Measurements from ENCODE around the gene ADTRP. TPM values are rescaled to one million over a fixed set of nuclear protein-coding genes. Genes with fewer than 3 reads are reported as not detected.

Gene ADTRP
- total RNA-seq, 4 donors from 2014 or later = 0.66 to 0.92 TPM; not detected in 2

DNA sequence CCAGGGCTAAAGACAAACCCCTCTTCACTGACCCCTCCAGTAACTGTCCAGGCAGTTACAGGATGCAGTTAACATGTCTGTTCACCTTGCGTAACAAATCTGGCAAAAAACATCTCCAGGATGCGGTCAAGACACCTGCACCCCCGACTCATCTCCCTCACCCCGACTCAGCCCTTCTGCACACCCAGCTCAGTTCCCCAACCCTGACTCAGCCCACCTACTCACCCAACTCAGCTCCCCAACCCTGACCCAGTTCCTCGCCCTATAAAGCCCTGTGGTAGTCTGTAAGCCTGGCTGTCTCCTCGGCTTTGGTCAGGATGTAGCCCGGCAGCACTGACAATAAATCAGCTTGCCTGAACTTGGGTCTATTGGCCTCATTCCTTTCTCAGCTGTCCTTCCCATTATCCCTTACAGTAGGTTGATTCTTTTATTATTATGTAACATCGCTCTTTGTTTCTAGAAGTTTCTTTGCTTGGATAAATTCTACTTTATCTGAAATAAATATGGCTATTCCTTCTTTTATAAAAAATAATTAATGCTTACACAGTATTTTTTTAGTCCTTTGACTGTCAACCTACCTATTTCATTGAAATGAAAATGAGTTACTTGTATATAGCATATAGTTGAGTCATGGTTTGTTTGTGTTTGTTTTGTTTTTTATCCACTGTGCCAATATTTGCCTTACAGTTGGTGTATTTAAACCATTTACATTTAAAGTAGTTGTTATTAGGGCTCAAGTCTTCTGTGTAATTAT, 12.9 kb upstream of the ADTRP start:
- H3K27me3 ChIP-seq = no peaks in the 10 kb centered on the region
- intact Hi-C loops (cut with DNase I) = no loop called here
- H3K27ac ChIP-seq (replicated peaks in 1 of 4) = no peak overlapping the region
- DNase-seq (ENCODE audit: extremely low spot score) = no peak
- H3K4me3 ChIP-seq = no peak overlapping the region
- H3K36me3 ChIP-seq = no peaks in the 10 kb centered on the region
- no peaks in the 10 kb centered on the region for H3K4me1 ChIP-seq
- H3K9me3 ChIP-seq = peaks cover 0 to 5% (median 0%) of the 10 kb centered on the region in 4 donors
- WGBS = 89% methylated on average over 8 of the region's 8 CpGs
- TF ChIP-seq, protein P1, sequence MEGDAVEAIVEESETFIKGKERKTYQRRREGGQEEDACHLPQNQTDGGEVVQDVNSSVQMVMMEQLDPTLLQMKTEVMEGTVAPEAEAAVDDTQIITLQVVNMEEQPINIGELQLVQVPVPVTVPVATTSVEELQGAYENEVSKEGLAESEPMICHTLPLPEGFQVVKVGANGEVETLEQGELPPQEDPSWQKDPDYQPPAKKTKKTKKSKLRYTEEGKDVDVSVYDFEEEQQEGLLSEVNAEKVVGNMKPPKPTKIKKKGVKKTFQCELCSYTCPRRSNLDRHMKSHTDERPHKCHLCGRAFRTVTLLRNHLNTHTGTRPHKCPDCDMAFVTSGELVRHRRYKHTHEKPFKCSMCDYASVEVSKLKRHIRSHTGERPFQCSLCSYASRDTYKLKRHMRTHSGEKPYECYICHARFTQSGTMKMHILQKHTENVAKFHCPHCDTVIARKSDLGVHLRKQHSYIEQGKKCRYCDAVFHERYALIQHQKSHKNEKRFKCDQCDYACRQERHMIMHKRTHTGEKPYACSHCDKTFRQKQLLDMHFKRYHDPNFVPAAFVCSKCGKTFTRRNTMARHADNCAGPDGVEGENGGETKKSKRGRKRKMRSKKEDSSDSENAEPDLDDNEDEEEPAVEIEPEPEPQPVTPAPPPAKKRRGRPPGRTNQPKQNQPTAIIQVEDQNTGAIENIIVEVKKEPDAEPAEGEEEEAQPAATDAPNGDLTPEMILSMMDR (IDR thresholded peaks at IDR 0.05) = no peak
- TF ChIP-seq POLR2A (IDR thresholded peaks at IDR 0.05; ENCODE audit: low read depth) = no peak
- no peak for TF ChIP-seq POLR2AphosphoS5 (IDR thresholded peaks at IDR 0.05)
- TF ChIP-seq EP300 (IDR thresholded peaks at IDR 0.05) = no peak

GRCh38 chr6:11789744-11790143, 11.1 kb upstream of the ADTRP start:
- Histone ChIP-seq H3K9me3 (peaks cover 0 to 5% (median 0%) of the 10 kb centered on the region in 4 donors), H3K4me3 (no peak overlapping the region), H3K27me3 (no peaks in the 10 kb centered on the region), H3K4me1 (no peaks in the 10 kb centered on the region), H3K36me3 (no peaks in the 10 kb centered on the region), H3K27ac (replicated peaks in 1 of 4) (no peak overlapping the region)
- no peak for DNase-seq (ENCODE audit: extremely low spot score)
- 96% methylated on average over 5 of the region's 5 CpGs for WGBS
- TF ChIP-seq POLR2AphosphoS5 (IDR thresholded peaks at IDR 0.05) (no peak), EP300 (IDR thresholded peaks at IDR 0.05) (no peak), POLR2A (IDR thresholded peaks at IDR 0.05; ENCODE audit: low read depth) (no peak)
- TF ChIP-seq, protein P1 (IDR thresholded peaks at IDR 0.05) = no peak
- intact Hi-C loops (cut with DNase I) = no loop called here

GRCh38 chr6:11788043-11788442, 9.4 kb upstream of the ADTRP start:
- no peak overlapping the region for H3K27ac ChIP-seq (replicated peaks in 1 of 4)
- DNase-seq (ENCODE audit: extremely low spot score) = no peak
- intact Hi-C loops (cut with DNase I) = no loop called here
- H3K36me3 ChIP-seq = no peaks in the 10 kb centered on the region
- no peak overlapping the region for H3K4me3 ChIP-seq
- no peaks in the 10 kb centered on the region for H3K4me1 ChIP-seq
- H3K27me3 ChIP-seq = no peaks in the 10 kb centered on the region
- H3K9me3 ChIP-seq = peaks cover 0 to 3% (median 0%) of the 10 kb centered on the region in 4 donors
- TF ChIP-seq, protein P1 (IDR thresholded peaks at IDR 0.05) = no peak
- TF ChIP-seq POLR2A (IDR thresholded peaks at IDR 0.05; ENCODE audit: low read depth) (no peak), POLR2AphosphoS5 (IDR thresholded peaks at IDR 0.05) (no peak), EP300 (IDR thresholded peaks at IDR 0.05) (no peak)
- WGBS = 88% methylated on average over 4 of the region's 4 CpGs

DNA sequence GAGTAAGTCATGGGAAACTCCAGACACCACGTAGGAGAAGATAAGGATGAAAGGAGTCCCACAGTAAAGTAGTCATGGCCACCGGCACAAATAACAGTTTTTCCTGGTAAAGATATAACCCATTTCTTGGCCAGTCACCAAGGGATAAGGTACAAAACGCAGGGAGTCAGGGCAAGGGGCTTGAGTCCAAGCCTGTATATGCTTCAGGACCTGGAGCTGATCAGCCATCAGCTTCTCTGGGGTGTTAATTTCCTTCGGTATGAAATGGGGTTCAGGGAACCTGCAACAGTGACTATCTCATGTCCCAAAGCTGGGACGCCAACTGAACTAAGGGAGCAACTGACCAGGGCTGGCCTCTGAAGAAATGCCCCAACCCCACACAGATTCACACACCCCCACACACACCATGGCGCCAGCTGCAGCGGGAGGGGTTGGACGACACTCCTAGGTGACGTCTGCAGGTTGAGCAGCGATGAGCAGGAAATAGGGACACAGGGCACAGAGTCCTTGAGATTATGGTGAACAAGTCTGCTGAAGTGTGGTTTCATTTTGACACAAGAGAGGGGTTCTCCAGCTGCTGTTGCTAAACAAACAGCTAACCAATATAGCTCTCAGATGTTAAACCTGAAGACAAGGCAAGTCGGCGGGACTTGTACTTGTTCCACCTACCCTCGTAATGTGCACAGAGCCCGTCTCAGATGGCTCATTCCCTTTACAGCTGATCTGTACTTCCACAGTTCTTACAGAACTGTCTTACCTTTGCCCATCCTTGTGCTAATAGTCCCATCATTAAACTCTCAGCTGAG, 7.4 kb upstream of the ADTRP start:
- Histone ChIP-seq H3K27ac (replicated peaks in 1 of 4) (no peak overlapping the region), H3K4me1 (no peaks in the 10 kb centered on the region), H3K9me3 (no peaks in the 10 kb centered on the region), H3K27me3 (no peaks in the 10 kb centered on the region), H3K36me3 (no peaks in the 10 kb centered on the region), H3K4me3 (no peak overlapping the region)
- 74% methylated on average over 10 of the region's 14 CpGs for WGBS
- TF ChIP-seq POLR2AphosphoS5 (IDR thresholded peaks at IDR 0.05) (no peak), EP300 (IDR thresholded peaks at IDR 0.05) (no peak), POLR2A (IDR thresholded peaks at IDR 0.05; ENCODE audit: low read depth) (no peak)
- TF ChIP-seq, protein P1 (IDR thresholded peaks at IDR 0.05) = no peak
- intact Hi-C loops (cut with DNase I) = no loop called here
- no peak for DNase-seq (ENCODE audit: extremely low spot score)

Data from esophagus muscularis mucosa (tissue), 4 donors.